ENCODE data around the gene HLA-A.

GRCh38 chr6:29992807-29993206 lies 50.5 kb downstream of the HLA-A start:
- no peak for TF ChIP-seq CTCF (IDR thresholded peaks at IDR 0.05)
- TF ChIP-seq EZH2 (IDR thresholded peaks at IDR 0.05) = no peak
- no peak for TF ChIP-seq EZH2phosphoT487 (IDR thresholded peaks at IDR 0.05)
